HG02571 (cell line): ENCODE results near the gene ZKSCAN8.

Experiments
- ATAC-seq: cut with Tn5 transposase; IDR thresholded peaks from one replicate; pipeline ENCODE4 v1.9.1; 2021; ENCODE audit warnings: mild to moderate bottlenecking, moderate library complexity; ENCODE audit not compliant: unreplicated experiment

Gene ZKSCAN8

DNA sequence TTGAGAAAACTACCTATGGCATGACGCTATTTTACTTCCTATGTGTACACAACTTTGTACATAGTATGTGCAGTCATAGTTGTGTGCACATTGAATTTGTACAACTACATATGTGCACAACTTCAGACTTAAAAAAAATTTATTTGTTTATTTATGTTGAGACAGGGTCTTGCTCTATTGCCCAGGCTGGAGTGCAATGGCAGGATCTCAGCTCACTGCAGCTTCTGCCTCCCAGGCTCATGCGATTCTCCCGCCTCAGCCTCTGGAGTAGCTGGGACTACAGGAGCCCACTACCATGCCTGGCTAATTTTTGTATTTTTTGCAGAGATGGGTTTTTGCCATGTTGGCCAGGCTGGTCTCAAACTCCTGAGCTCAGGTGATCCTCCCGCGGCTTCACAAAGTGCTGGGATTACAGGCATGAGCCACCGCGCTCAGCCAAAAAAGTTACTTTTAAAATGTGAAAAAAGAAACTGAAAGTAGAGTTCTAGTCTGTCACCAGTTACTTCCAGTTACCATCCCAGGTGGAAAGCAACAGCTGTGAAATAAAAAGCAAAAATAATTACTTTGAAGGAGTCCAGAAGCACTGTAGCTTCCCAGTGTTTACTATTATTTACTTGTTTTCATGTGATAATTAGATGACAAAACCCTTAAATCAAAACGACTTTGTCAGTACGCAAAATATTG is 1.7 kb upstream of the ZKSCAN8 start:
- ATAC-seq = no peak

DNA sequence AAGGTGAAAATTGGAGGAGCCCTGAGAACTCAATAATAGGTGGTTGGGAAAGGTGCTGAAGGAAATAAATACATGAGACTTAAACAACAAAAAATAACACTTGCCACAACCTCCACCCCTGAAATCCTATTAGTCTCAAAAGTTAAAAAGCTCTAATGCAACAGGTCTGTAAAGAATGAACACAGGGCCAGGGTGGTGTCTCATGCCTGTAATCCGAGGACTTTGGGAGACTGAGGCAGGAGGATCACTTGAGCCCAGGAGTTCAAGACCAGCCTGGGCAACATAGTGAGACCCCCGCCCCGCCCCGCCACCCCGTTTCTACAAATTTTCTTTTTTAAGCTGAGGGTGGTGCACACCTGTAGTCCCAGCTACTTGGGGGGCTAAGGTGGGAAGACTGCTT is 1.1 kb upstream of the ZKSCAN8 start:
- ATAC-seq = no peak

DNA sequence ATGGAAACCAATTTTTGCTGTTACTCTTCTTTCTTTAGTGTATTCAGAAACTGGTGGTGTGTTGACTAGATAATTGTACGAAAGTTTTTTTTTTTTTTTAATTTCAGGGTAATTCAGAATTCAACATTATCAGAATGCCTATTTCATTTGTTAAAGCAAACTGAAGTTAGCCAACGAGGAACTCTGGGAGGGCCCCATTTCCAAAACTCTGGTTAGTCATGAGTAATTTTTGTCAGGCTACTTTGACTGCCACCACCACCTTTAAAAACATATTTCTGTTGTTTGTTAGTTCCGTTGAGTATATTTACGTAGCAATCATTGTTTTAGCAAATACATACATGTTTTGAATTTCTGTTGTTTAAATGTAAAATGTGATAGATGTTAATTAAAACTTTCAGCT is 763 bp downstream of the ZKSCAN8 start:
- ATAC-seq = no peak

DNA sequence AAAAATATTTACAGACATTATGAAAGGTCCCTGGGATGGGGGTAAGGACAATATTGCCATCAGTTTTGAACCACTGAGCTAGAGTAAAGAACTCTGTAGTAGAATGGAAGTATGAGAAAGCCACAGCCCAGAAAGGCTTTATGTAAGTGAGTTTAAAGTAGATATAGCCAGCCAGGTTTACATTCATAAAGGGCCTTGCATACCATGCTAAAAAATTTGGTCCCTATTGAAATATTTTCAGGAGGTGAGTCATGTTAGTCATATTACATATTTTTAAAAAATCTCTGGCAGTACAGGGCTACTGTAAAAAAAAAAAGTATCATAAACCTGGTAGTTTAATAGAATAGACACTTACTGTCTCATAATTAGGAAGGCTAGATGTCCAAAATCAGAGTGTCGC is 3.5 kb downstream of the ZKSCAN8 start:
- ATAC-seq = no peak

DNA sequence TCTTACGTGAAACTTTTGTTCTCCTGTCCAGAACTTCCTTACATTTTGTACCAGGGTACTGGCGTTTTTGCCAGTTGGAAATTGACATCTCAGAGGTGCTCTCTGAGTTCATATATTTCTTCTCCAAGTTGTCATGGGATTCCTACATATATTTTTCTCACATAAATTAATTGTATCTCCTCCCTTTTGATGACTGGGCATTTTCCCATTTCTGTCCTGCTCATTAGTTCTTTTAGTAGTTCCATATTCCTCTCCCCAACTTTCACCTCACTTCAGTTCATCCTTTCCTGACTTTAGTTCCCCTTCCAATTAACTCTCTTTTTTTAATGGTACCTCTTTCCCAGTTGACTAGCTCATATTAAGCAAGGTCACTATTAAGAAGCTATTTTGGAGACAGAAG is 10.8 kb downstream of the ZKSCAN8 start:
- no peak for ATAC-seq

DNA sequence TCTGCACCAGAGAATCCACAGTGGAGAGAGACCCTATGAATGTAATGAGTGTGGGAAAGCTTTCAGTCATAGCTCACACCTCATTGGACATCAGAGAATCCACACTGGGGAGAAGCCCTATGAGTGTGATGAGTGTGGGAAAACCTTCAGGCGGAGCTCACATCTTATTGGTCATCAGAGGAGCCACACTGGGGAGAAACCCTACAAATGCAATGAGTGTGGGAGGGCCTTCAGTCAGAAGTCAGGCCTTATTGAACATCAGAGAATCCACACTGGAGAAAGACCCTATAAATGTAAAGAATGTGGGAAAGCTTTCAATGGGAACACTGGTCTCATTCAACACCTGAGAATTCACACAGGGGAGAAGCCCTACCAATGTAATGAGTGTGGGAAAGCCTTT is 11.9 kb downstream of the ZKSCAN8 start:
- no peak for ATAC-seq

DNA sequence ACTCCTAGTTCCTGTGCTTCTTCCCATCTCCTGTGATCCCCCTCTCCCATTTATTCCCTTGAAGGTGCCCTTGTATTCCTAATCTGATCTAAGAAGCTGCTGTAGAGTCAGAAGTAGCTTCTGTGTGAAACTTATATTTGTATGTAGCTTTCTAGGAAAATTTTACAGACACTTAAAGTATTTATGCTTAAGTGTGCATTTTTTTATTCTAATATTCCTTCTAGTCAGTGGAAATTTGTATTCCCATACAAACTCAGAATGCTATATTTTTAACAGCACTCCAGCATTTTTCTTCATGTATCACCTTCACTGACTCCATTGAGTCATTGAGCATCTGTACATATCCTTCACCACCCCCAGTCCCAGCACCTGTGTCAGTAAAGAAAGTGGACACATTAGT is 12.7 kb downstream of the ZKSCAN8 start:
- no peak for ATAC-seq

DNA sequence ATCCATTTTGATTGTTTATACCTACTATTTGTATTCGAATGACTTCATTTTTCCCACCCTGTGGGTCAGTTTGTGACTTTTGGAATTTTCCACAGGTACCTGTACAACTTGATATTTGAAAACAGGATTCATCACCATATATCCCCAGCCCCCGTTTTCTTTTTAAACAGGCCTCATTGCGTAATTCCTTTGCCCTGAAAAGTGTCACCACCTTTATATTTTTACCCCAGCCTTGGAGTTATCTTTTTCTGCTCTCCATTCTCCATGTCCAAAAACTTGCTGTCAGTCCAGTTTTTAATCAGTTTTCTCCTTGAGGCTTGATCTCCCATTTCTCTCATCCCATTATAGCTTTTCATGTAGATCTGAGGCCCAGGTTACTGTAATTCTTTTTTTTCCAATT is 16.6 kb downstream of the ZKSCAN8 start:
- ATAC-seq = no peak

DNA sequence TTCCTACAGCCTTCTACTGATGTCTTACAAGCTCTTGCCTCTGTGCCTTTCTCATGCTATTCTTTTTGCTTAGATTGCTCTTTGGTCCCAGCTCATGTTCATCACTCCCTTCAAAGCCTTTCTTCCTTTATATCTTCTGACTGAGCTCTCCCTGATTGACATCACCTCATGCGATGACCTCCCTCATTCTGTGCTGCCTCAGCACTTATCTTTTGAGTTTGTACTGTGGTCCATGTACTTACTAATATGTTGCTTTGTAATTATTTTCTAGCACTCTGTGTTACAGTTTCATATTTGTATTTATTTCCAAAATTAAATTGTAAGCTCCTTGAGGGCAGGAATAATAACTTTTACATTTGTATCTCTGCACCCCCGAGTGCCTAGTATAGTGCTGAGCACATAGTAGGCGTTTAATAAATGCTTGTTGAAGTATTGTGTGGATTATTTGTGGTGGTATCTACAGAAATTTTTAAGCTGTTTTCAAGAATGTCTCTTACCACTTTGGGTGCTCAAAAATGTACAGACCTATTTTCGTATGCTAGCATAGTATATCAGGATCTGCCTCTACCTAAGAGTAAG is 17.4 kb downstream of the ZKSCAN8 start:
- ATAC-seq = no peak

DNA sequence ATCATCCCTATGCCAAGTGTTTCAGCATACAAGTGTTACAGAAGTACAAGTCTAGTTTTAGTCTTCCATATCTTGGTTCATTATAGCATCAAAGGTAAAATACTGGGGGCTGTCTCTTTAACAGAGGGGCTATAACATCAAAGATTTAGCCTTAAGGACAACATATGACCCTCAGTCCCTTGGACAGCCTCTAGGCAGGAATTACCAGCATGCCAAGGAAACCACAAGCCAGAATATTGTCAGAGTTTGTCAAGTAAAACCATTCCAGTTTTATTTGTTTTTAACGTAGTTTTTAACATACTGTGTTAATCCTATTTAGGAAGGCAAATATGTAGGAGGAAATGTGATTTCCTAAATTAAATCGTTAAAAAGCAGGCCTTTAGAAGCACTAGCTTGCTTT is 18.6 kb downstream of the ZKSCAN8 start:
- ATAC-seq = no peak

DNA sequence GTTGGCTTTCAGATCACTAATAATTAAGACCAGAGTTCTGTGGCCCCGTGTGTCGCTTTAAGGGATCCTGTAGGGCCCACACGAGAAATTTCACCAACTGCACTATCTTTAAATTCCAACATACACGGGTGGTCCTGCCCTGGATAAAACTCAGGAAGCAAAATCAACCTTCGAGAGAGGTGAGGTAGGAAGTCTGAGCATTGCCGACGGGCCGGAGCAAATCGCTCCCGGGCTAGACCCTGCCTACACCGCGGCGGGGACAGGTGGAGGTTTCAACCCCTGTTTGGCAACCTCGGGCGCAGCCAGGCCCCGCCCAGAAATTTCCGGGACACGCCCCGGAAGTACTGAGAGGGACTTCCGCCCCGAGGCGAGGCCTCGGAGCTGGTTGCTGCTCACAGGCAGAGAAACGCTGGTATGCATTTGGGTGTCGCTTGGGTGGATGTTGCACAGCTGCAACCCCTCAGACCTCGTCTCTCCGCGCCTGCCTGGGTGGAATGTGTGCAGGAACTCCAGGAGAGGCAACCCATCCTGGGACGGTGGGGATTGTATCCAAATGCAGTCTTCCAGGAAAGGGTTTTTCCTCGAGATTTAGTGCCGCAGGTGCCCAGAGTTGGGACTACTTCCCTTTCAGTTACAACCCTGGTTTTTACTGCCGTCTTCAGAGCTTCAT is 19.9 kb downstream of the ZKSCAN8 start:
- ATAC-seq = peak; percentile 90

DNA sequence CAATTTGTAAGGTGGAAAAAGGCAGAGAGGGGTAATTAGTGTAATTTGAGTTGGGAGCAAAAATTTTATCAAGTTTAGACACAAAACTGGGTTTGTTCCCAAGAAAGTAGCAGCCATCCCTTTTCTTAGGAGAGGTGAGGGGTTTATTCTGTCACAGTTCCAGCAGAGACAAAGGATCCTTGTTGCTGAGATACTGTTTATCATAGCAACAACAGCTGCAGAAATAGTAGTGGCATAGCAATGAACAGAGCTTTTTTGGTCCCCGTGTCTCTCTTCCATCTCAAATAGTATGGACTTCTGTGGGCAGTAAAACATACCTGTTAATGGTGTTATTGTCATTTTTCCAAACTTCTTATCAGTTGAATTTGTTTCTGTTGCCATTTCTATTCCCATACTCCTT is 23.9 kb downstream of the ZKSCAN8 start:
- ATAC-seq = no peak

DNA sequence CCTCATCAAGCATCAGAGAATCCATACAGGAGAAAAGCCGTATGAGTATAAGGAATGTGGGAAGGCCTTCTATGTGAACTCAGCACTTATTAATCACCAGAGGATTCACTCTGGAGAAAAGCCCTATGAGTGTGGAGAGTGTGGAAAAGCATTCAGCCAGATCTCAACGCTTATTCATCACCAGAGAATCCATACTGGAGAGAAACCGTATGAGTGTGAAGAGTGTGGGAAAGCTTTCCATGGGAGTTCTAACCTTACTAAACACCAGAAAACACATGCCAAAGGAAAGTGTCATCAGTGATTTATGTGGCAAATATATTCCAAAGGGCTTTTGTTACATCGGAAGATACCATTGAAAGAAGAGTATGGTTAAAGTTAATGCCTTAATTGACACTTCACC is 25.4 kb downstream of the ZKSCAN8 start:
- ATAC-seq = no peak

DNA sequence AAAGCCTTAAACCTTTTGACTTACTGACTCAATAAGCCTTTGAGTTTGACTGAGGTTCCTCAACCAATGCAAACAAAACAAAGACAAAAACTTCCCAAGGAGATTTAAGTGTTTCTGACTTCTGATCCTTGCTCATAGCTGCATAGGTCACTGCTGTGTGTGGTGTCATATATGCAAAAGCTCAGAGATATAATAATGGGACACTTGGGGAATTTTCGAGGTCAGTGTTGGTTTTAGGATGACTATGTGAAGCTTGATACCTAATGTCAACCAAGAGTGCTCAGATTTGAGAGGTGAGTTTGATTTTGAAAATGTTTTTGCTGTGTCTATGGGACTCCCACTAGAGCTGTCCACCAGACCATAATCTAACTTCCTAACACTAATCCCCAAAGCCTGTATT is 26.2 kb downstream of the ZKSCAN8 start:
- no peak for ATAC-seq

DNA sequence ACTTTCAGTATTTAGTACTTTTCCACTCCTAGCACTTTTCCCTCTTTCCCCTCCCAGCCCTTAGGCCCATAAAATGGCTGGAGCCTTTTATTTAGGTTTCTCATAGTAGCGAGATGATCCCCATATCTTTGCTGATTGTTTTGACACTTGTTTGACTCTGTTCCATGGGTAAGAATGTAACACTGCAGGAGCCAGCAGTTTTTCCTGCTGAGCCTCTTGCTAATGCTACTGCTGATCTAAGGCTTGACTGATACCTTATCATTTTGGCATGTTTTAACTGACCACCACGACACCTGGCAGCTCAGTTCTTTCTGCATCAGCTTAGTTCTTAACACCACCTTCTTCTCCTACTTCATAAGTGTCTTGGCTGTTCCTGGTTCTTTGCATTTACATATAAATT is 29.6 kb downstream of the ZKSCAN8 start:
- no peak for ATAC-seq

DNA sequence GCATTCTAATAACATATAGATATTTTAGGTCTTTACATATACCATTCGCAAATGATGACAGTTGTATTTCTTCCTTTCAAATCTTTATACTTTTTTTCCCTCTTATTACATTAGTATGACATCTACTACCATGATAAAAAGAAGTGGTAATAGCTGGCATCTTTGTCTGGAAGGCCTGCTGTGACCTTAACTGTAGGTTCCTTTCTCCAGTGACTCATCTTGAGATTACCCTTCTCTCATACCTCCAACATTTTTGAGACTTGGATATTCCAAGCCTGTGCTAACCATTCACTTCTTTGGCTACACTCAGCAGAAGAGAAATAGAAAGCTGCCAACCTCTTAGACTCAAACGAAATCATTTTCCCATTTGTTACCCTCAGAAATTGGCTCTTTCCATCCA is 30.3 kb downstream of the ZKSCAN8 start:
- no peak for ATAC-seq

DNA sequence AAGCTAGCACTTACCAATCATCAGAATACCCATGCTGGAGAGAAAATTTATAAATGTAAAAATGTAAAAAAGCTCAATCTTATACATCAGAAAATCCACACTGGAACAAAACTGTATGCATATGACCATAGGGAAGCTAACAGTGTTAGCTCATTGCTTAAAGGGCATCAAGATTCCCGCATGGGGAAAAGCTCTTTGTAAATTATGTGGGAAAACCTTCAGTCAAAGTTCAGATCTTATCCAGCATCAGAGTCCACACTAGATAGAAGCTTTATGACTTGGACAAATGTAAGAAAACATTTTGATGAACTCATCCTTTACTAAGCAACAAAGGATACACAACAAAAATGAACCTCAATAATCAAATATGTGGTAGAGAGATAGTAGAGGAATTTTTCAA is 34.7 kb downstream of the ZKSCAN8 start:
- ATAC-seq = no peak

DNA sequence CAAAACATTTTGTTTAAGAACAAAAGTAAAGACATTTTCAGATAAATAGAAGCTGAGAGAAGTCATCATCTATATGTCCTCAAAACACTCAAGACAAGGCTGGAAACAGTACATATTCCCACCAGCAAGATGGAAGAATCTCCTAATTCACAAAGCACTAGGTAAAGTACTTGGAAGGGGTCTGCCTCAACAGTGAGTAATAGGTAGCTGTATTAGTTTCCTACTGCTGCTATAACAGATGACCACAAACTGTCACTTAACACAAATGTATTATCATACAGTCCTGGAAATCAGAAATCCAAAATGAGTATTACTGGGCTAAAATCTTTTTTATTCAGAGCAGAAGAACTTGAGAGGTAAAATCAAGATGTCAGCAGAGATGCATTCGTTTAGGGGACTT is 40.6 kb downstream of the ZKSCAN8 start:
- ATAC-seq = no peak

DNA sequence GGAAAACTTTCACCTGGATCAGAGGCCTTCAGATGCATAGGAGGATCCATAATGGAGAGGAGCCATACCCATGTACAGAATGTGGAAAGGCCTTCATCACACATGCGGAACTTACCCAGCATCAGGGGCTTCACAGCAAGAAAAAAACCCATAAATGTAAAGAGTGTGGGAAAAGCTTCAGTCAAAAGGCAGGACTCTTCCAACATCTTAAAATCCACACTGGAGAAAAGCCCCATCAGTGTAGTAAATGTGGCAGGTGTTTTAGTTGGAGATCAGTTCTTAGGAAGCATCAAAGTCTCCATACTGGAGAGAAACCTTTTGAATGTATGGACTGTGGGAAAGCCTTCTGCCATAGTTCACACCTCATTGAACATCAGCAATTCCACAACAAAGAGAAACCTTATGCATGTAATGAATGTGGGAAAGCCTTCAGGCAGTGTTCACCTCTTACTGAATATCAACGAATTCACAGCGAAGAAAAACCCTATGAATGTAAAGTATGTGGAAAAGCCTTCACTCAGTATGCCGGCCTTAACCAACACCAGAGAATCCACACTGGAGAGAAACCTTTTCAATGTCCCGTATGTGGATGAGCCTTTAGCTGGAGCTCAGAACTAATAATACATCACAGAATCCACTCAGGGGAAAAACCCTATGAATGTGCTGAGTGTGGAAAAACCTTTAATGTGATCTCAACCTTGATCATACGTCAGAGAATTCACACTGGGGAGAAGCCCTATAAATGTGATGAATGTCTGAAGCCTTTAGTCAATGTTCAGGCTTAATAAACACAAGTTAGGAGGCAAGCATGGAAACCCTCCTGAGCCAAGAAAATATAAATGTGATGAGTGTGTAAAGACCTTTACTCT is 46.7 kb downstream of the ZKSCAN8 start:
- no peak for ATAC-seq

DNA sequence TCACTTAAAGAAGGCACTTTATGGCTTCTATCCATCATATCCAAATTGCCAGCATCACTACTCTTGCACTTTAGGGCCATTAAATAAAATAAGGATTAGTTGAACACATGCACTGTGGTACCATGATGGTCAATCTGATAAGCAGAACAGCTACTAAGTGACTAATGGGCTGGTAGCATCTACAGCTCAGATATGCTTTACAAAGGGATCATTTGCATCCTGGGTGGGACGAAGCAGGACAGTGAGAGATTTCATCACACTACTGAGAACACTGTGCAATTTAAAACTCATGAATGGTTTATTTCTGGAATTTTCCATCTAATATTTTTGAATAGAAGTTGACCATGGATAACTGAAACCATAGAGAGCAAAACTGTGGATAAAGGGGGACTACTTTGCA is 58.3 kb downstream of the ZKSCAN8 start:
- no peak for ATAC-seq

DNA sequence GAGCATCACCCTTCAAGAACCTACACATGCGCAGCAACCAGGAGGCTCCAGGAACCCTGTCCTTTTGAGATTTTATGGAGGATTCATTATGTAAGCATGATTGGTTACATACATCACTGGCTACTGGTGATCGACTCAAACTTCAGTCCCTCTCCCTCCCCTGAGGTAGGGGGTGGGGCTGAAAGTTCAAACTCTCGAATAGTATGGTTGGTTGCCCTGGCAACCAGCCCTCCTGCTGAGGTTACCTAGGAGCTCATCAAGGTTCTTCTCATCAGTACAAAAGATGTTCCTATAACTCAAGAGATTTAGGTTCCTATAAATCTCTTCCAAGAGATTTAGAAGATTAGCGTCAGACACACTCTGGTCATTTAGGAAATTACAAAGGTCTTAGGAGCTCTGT is 61.5 kb downstream of the ZKSCAN8 start:
- no peak for ATAC-seq

DNA sequence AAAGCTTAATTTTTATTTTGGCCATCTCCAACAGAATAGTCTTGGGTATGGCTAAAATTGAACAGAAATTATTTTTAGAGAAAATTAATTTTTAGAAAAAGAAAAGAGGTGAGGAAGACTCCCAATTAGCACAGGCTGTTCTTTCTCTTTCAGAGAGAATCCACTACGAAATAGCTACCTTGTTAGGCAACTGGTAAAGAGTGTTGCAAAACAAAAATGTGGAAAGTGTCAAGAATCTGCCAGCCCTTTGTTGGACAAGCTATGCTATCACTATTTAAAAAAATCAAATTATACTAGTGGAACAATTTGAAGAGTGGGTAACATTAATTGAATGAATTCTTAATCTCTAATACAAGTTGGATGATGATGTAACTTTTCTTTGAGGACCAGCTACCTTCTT is 64.2 kb downstream of the ZKSCAN8 start:
- ATAC-seq = no peak
